ENCODE data around the gene FBXW12. TPM values are rescaled to one million over a fixed set of nuclear protein-coding genes. Genes with fewer than 3 reads are reported as not detected.
"Not testable (repeated sequence)": the region's sequence is repeated elsewhere in the genome, so short reads cannot be mapped to it uniquely, and the experiment has no call there.

FBXW12 gene, protein sequence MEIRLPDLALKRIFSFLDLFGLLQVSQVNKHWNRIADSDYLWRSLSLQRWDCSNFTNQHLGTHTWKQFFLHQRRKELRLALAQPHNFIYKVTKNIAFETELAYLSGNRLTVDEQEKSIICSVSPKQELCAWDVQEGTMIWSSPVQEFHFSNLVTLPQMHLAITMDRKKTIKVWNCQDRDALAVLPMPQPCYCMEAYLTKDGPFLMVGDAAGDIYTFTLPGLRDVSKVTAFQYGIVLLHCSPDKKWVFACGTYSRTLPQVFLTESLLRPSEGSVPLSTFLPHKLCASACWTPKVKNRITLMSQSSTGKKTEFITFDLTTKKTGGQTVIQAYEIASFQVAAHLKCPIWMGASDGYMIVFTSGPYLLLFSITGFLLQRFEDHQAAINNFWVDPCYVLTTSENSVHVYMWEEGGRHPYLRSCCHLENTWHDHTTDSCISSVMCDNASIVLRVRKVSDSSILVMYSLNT
- 0.14 TPM in 1 of 2 replicates, not detected in the other for total RNA-seq

GRCh38 chr3:48371651-48372376 lies at the start of gene FBXW12:
Gene FBXW12 (plus strand): TSS chr3:48372219. CDS start chr3:48372768, 549 bp downstream.
- no peaks in the 10 kb centered on the region for H3K4me1 Mint-ChIP-seq (ENCODE audit: low read depth)
- H3K27ac Mint-ChIP-seq = no peak within 1 kb of the TSS
- no peak within 1 kb of the TSS for H3K4me3 Mint-ChIP-seq (ENCODE audit: low read depth)
- H3K27me3 Mint-ChIP-seq (ENCODE audit: low read depth) = peaks cover 6% of the 10 kb centered on the region
- H3K9me3 Mint-ChIP-seq = no peaks in the 10 kb centered on the region
- H3K36me3 Mint-ChIP-seq (ENCODE audit: low read depth) = no peaks in the 10 kb centered on the region
- DNase-seq (ENCODE audit: low spot score) = no peak
- intact Hi-C loops (cut with micrococcal nuclease) = no loop called here

DNA sequence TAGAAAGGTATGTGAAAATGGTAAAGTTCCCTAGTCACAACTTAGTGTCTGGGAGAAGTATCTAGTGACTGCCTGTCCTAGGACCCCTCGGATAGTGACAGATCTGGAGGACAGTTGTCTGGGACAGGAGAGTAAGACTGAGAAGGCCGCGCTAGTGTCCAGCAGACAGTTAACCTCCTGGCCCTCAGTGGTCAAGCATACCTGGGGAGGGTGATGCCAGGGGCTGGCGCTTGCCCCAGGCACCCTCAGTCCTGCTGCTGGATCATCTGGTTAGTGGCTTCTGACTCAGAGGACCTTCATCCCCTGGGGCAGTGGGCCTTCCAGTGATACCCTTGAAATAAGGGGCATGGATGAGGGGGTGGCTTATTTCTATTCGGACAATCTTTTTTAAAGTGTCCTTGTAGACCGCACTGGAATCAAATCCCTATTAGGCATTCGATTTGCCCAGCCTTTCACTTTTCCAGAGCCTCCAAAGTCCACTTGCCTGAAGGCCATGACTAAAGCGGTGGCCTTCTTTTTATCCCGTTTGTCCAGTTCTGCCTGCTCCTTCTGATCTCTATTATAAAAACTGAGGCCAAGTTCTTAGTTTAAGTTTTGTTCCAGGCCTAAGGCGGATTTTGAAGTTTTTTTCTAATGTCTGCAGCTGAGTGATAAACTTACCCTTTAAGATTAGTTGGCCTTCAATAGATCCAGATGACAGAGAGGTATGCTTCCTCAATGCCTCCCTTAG lies 40.1 kb upstream of the FBXW12 start:
- H3K4me1 Mint-ChIP-seq (ENCODE audit: low read depth); intact Hi-C loops (cut with micrococcal nuclease); DNase-seq (ENCODE audit: low spot score); H3K4me3 Mint-ChIP-seq (ENCODE audit: low read depth); H3K27ac Mint-ChIP-seq; H3K36me3 Mint-ChIP-seq (ENCODE audit: low read depth); H3K9me3 Mint-ChIP-seq: not testable (repeated sequence)
- H3K27me3 Mint-ChIP-seq (ENCODE audit: low read depth) = peaks cover 32% of the 10 kb centered on the region

GRCh38 chr3:48333346-48334245 lies 38.4 kb upstream of the FBXW12 start, which contains the start of gene SPINK8:
Gene SPINK8 (minus strand): TSS chr3:48333661. CDS start chr3:48328341, 5,320 bp downstream.
- H3K4me3 Mint-ChIP-seq (ENCODE audit: low read depth); intact Hi-C loops (cut with micrococcal nuclease); H3K27ac Mint-ChIP-seq; DNase-seq (ENCODE audit: low spot score); H3K4me1 Mint-ChIP-seq (ENCODE audit: low read depth); H3K36me3 Mint-ChIP-seq (ENCODE audit: low read depth); H3K9me3 Mint-ChIP-seq: not testable (repeated sequence)
- peaks cover 28% of the 10 kb centered on the region for H3K27me3 Mint-ChIP-seq (ENCODE audit: low read depth)

GRCh38 chr3:48334605-48335004 lies 37.4 kb upstream of the FBXW12 start:
- H3K9me3 Mint-ChIP-seq = no peaks in the 10 kb centered on the region
- intact Hi-C loops (cut with micrococcal nuclease) = no loop called here
- H3K27ac Mint-ChIP-seq = no peak overlapping the region

DNA sequence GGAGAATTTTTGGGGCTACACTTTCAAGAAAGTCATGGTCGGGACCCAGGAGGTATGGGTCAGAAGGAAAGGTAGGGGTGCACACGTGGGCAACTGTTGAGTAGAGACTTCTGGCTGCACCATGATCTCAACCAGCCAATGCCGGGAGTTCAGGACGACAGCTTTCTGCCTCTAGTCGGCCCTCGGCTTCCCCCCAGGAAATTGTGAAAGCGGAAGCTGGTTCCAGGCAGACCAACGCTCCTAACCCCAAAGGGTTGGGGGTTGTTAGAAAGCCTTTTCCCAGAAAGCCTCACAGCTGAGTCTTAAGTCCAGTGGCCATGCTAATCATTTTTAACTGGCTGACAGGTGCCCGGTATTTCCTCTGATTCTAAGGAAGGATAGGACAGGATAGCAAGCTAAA lies 36.7 kb upstream of the FBXW12 start:
- H3K27ac Mint-ChIP-seq; H3K36me3 Mint-ChIP-seq (ENCODE audit: low read depth); H3K4me3 Mint-ChIP-seq (ENCODE audit: low read depth); intact Hi-C loops (cut with micrococcal nuclease); DNase-seq (ENCODE audit: low spot score); H3K9me3 Mint-ChIP-seq; H3K4me1 Mint-ChIP-seq (ENCODE audit: low read depth): not testable (repeated sequence)
- peaks cover 33% of the 10 kb centered on the region for H3K27me3 Mint-ChIP-seq (ENCODE audit: low read depth)

More at GRCh38 chr3:48334605-48335004, 37.4 kb upstream of the FBXW12 start:
- H3K27me3 Mint-ChIP-seq (ENCODE audit: low read depth) = peaks cover 33% of the 10 kb centered on the region
- H3K36me3 Mint-ChIP-seq (ENCODE audit: low read depth) = no peaks in the 10 kb centered on the region
- no peak for DNase-seq (ENCODE audit: low spot score)
- no peaks in the 10 kb centered on the region for H3K4me1 Mint-ChIP-seq (ENCODE audit: low read depth)
- no peak overlapping the region for H3K4me3 Mint-ChIP-seq (ENCODE audit: low read depth)

- H3K4me1 Mint-ChIP-seq (ENCODE audit: low read depth); H3K27ac Mint-ChIP-seq; H3K9me3 Mint-ChIP-seq; DNase-seq (ENCODE audit: low spot score); H3K4me3 Mint-ChIP-seq (ENCODE audit: low read depth); intact Hi-C loops (cut with micrococcal nuclease); H3K36me3 Mint-ChIP-seq (ENCODE audit: low read depth): not testable (repeated sequence)
- H3K27me3 Mint-ChIP-seq (ENCODE audit: low read depth) = peaks cover 32% of the 10 kb centered on the region
Measured at GRCh38 chr3:48337536-48337935, 34.5 kb upstream of the FBXW12 start.

- H3K9me3 Mint-ChIP-seq = no peaks in the 10 kb centered on the region
- intact Hi-C loops (cut with micrococcal nuclease) = no loop called here
- H3K27ac Mint-ChIP-seq = no peak overlapping the region
- no peak overlapping the region for H3K4me3 Mint-ChIP-seq (ENCODE audit: low read depth)
- peaks cover 23% of the 10 kb centered on the region for H3K27me3 Mint-ChIP-seq (ENCODE audit: low read depth)
- DNase-seq (ENCODE audit: low spot score) = no peak
- H3K36me3 Mint-ChIP-seq (ENCODE audit: low read depth) = no peaks in the 10 kb centered on the region
- H3K4me1 Mint-ChIP-seq (ENCODE audit: low read depth) = no peaks in the 10 kb centered on the region
Measured at GRCh38 chr3:48338635-48339034, 33.4 kb upstream of the FBXW12 start.

GRCh38 chr3:48343432-48343831 lies 28.6 kb upstream of the FBXW12 start:
- Mint-ChIP-seq H3K27ac (no peak overlapping the region), H3K27me3 (ENCODE audit: low read depth) (peaks cover 24% of the 10 kb centered on the region), H3K36me3 (ENCODE audit: low read depth) (no peaks in the 10 kb centered on the region), H3K9me3 (no peaks in the 10 kb centered on the region), H3K4me3 (ENCODE audit: low read depth) (no peak overlapping the region), H3K4me1 (ENCODE audit: low read depth) (no peaks in the 10 kb centered on the region)
- intact Hi-C loops (cut with micrococcal nuclease) = no loop called here
- DNase-seq (ENCODE audit: low spot score) = no peak

GRCh38 chr3:48344867-48345507 lies 27.0 kb upstream of the FBXW12 start:
- no peak for DNase-seq (ENCODE audit: low spot score)
- Mint-ChIP-seq H3K4me3 (ENCODE audit: low read depth) (no peak overlapping the region), H3K4me1 (ENCODE audit: low read depth) (no peaks in the 10 kb centered on the region), H3K27ac (no peak overlapping the region), H3K36me3 (ENCODE audit: low read depth) (no peaks in the 10 kb centered on the region), H3K9me3 (no peaks in the 10 kb centered on the region), H3K27me3 (ENCODE audit: low read depth) (peaks cover 30% of the 10 kb centered on the region)
- intact Hi-C loops (cut with micrococcal nuclease) = no loop called here

DNA sequence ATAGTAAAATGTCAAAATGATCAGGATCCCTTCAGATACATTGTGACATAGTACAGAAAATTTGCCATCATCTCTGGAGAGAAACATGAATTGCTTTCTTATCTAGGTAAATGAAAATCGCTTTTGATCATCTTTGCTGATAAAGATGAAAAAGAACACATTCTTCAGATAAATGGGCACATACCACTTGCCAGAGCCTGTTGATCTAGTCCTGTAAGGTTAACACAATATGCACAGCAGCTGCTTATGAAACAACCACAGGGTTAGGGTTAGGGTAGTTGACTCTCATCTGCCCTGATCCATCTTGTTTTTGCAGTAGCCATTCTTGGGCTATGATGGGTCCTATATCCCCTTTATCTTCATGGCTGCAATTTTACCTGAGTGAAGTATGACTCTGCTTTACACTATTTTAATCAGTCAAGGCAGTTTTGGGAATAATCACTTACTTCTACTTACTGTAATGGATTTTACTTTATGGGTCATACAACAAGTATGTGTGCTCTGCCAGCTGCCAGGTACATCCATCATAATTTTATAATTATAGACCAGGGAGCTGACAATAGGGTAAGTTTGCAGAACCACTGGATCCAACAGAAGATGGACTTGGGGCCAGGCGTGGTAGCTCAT lies 26.0 kb upstream of the FBXW12 start:
- Mint-ChIP-seq H3K4me3 (ENCODE audit: low read depth) (no peak overlapping the region), H3K27me3 (ENCODE audit: low read depth) (peaks cover 35% of the 10 kb centered on the region), H3K9me3 (no peaks in the 10 kb centered on the region), H3K36me3 (ENCODE audit: low read depth) (no peaks in the 10 kb centered on the region), H3K4me1 (ENCODE audit: low read depth) (no peaks in the 10 kb centered on the region), H3K27ac (no peak overlapping the region)
- intact Hi-C loops (cut with micrococcal nuclease) = no loop called here
- no peak for DNase-seq (ENCODE audit: low spot score)

DNA sequence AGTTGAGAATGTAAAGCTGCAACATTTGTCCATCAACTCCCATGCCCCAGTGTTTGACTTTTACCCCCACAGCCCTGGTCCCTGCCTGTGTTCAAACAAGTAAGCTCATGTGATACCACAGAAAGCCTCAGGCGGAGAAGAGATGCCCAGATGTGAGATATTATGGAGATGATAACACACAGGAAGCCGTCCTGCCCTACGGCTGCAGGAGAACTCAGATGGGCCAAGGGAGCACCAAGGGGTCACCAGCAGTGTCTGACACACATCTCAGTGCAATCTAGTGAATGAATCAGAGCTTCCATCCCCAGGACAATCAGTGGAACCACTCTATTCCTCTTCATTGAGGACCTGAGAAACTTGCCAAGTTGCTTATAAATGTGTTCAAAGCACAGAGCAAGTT lies 24.5 kb upstream of the FBXW12 start:
- intact Hi-C loops (cut with micrococcal nuclease) = no loop called here

More for the DNA sequence above, 24.5 kb upstream of the FBXW12 start:
- H3K27ac Mint-ChIP-seq = no peak overlapping the region
- no peaks in the 10 kb centered on the region for H3K9me3 Mint-ChIP-seq
- H3K27me3 Mint-ChIP-seq (ENCODE audit: low read depth) = peaks cover 35% of the 10 kb centered on the region
- no peak overlapping the region for H3K4me3 Mint-ChIP-seq (ENCODE audit: low read depth)
- H3K36me3 Mint-ChIP-seq (ENCODE audit: low read depth) = no peaks in the 10 kb centered on the region
- no peaks in the 10 kb centered on the region for H3K4me1 Mint-ChIP-seq (ENCODE audit: low read depth)
- DNase-seq (ENCODE audit: low spot score) = no peak
